GM19397 (cell line): ENCODE measurements around the gene CD38.

Experiments
- ATAC-seq: cut with Tn5 transposase; IDR thresholded peaks from one replicate; pipeline ENCODE4 v1.9.1; 2021; ENCODE audit warnings: mild to moderate bottlenecking, moderate library complexity; ENCODE audit not compliant: unreplicated experiment

Gene CD38

DNA sequence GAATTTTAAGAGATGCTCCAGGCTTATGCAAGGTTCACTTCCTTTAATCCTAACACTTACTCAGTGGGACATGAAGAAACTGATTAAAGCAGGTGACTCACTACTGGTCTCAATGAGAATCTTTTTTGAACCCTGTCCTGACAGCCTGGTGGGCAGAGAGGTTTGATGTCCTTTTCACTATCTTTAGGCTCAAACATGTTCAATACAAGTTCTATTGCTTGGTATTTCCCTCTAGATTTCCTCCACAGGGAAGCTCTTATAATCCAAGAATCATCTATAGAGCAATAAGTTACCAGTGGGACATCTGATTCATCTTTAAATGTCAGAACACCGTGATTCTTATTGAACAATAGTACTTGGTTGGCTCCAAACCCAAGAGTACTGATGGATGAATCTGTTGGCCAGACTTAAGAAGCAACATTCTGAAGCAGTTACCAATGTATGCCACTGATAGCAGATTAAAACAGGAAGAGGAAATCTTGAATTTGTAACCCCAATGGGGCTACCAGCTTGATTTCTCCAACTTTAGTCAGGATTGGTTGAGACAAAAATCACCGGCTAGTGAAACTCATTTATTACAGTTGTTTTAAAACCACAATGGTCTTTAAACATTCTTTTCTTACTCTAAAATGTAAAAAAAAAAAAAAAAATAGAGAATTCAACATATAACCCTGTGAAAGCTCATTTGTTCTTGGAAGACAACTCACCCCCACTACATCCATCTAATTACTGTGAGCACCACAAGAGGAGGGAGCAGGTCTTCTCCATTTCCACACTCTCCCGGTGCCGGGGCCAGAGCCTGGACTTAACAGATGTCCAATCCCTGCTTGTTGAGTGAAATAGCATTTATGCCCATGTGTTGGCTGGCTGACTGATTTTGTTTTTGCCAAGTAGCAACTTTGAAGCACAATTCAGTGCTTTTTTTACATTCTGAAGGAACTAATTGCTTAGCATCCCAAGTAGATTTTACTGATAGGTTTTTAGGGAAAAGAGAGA is 117.1 kb downstream of the CD38 start:
- no peak for ATAC-seq

DNA sequence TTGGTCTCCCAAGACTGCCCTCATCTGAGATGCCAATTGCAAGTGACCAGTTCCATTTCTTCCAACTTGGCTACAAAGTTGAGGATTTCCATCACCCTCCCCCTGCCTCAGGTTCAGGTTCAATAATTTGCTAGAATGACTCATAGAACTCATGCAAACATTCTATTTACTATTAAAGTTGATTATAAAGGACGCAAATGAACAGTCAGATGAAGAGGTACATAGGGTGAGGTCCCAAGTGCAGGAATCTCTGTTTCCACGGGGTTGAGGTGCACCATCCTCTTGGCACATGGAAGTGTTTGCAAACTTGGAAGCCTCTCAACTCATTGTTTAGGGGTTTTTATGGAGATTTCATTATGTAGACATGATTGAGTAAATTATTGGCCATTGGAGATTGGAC is 119.4 kb downstream of the CD38 start:
- ATAC-seq, result no peak

DNA sequence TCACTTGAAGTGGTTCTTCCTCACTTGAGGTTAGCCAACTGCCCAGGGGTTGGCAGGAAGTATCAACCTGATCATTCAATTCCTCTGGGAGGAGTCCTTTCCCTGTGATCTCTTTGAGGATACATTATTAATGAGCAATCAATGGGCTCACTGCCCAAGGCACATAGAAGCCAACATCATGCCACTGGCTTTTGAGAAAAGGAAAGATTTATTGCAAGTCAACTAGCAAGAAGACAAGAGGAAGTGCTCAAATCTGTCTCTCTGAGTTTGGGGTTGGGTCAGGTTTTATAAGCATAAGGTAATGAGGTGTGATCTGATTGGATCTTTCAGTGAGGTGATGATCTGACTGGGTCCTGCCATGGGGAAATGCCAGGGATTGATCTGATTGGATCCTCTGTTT is 120.8 kb downstream of the CD38 start:
- ATAC-seq, result no peak

DNA sequence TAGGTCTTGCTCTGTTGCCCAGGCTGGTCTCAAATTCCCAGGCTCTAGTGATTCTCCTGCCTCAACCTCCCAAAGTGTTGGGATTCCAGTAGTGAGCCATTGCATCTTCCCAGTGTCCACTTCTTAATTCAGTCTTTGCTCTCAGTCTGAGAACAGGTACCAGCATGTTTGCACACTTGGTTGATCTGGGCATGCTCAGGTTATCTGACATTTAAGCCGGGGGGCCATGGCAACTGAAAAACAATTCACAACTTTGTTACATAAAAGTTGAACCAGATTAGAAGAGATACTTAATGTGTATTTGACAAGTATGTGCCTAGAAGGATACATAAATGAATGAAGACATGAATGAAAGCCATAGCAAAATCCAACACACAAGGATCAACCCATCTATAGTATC is 121.4 kb downstream of the CD38 start:
- ATAC-seq, result no peak

DNA sequence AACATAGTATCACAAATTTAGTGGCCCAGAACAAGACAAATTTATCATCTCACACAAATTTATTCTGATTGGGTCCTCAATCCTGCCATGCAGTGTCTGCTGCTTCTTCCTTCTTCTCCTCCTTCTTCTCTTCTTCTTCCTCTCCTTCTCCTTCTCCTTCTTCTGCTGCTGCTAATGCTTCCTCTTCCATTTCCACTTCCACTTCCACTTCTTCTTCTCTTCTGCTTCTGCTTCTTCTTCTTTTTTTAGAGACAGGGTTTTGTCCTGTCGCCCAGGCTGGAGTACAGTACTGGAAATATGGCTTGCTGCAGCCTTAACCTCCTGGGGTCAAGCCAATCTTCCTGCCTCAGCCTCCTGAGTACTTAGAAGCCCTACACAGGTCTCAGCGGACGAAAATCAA is 122.9 kb downstream of the CD38 start:
- no peak for ATAC-seq

DNA sequence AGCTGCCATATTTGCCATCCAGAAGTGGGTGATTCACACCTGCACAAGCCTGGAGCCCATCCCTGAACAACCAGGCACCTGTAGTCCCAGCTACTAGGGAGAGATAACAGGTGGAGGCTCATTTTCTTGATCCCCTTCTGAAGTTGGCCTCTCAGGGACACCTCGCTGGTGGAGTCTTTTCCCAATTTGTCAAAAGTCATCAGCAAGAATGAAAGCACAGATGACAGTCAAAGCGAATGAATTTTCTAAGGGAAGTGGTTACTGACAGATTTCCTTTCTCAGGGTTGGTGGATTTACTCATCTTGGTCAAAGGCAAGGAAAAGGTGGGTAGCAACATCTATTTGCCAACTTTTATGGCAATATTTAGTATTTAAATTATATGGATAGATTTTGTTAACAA is 123.9 kb downstream of the CD38 start:
- ATAC-seq, result no peak

DNA sequence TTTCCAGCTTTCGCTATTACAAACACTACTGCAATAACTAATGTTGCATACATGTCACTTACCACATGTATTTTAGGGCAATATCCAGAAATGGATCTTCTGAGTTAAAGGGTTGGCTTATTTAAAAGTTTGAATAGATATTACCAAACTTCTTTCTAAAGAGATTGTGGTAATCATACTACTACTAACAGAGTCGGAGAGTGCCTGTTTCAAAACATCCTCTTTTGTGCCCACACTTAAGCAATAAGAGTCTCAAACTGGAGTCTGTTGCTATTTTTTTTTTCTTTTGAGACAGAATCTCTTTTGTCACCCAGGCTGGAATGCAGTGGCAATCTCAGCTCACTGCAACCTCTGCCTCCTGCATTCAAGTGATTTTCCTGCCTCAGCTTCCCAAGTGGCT is 124.6 kb downstream of the CD38 start:
- no peak for ATAC-seq
